ENCODE results near the gene FAM227B. TPM values are rescaled to one million over a fixed set of nuclear protein-coding genes. Genes with fewer than 3 reads are reported as not detected.
A peak's percentile ranks its signal among the peaks of the same experiment; 100 is the strongest.
"Not testable (repeated sequence)": the region's sequence is repeated elsewhere in the genome, so short reads cannot be mapped to it uniquely, and the experiment has no call there.

FAM227B gene
- 4.5 TPM for total RNA-seq

DNA sequence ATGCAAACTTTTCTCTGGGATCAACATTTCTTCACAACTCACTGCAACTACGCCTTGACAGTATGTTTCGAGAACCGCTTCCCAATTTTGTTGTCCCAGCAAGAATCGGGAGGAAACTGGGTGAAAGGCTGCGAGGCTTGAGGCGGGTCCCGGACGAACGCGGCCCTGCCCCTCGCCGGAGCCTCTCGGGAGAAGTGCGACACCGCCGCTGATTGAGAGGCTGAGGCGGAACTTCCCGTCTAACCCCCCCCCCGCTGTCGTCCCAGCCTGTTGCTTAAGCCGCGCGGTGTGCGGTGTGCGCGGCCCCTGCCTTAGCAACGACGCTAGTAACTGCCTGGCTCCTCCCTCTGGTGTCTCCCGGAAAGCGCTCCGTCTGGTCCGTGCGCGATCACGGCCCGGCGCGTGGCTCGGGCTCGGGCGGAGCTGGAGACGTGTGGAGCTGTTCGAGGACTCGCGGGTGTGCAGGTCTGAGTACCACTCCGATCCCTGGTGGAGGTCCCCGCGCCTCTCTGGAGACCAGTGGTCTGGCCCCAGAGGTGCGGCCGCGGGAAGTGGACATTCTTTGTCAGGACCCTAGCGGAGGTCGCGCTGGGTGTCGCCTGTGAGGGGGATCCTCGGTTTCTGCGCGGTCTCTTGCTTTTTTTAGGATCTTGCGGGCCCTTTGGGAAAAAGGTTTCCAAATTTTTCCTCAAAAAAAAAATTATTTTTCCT lies at the start of gene FAM227B, which contains the start of gene DTWD1:
Gene FAM227B, minus strand, starts transcription at position 161 of the 711 bp plus-strand sequence. CDS start 5,647 bp downstream, outside the sequence.
Gene DTWD1, plus strand, starts transcription at position 391 of the 711 bp plus-strand sequence. CDS start 4,120 bp downstream, outside the sequence.
- peaks cover 18% of the 10 kb centered on the region for H3K4me1 ChIP-seq (ENCODE audit: insufficient read depth, low read length)
- H3K4me3 ChIP-seq (ENCODE audit: low read length), result peak within 1 kb of the TSS; percentile 87
- H3K9me3 ChIP-seq (ENCODE audit: low read depth, low read length), result peaks cover 4% of the 10 kb centered on the region
- H3K27me3 ChIP-seq (ENCODE audit: insufficient read depth, low read length), result no peaks in the 10 kb centered on the region

DNA sequence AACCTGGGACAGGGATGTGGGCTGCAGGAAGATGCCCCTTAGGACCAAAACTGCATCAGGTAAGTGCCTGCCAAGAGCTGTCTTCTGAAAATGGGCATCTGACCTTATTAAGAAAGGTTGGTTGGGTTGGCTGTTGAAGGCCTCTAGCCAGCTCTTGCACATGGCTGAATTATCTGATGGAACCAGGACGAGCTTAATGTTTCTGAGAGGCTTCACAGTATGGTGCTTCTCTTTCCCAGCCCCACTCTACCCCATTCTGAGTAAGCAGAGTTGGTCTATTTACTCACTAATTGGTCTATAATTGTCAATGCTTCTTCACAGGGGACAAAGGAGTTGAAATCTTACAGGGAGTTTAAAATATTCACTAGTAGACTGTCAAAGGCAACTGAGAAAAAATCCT lies 48.7 kb upstream of the FAM227B start:
- no peak overlapping the region for H3K4me3 ChIP-seq (ENCODE audit: low read length)

GRCh38 chr15:49666486-49666885 lies 45.9 kb upstream of the FAM227B start:
- not testable (repeated sequence) for H3K9me3 ChIP-seq (ENCODE audit: low read depth, low read length); H3K4me3 ChIP-seq (ENCODE audit: low read length); H3K4me1 ChIP-seq (ENCODE audit: insufficient read depth, low read length); H3K27me3 ChIP-seq (ENCODE audit: insufficient read depth, low read length)

More for the DNA sequence above, 48.7 kb upstream of the FAM227B start:
- H3K27me3 ChIP-seq (ENCODE audit: insufficient read depth, low read length), result no peaks in the 10 kb centered on the region
- H3K4me1 ChIP-seq (ENCODE audit: insufficient read depth, low read length), result no peaks in the 10 kb centered on the region
- H3K9me3 ChIP-seq (ENCODE audit: low read depth, low read length), result no peaks in the 10 kb centered on the region

DNA sequence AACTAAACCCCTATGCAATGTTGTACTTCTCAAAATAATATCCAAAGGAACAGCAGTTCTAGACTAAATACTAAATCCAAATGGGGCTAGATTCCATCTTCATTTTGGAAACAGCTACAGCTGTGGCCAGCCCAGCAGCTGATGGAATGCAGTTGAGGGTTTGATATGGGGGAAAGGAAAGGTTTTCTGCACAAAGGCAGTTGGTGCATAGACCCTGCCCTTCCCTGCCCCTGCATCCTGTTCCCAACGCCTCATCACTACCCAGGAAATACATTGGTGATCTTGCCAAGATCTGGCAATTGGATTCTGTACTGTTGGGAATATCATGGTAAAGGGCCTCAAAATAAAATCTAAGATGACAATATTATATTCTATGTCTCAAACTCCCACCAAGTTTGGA lies 44.1 kb upstream of the FAM227B start:
- Histone ChIP-seq H3K9me3 (ENCODE audit: low read depth, low read length) (no peaks in the 10 kb centered on the region), H3K4me1 (ENCODE audit: insufficient read depth, low read length) (no peaks in the 10 kb centered on the region), H3K4me3 (ENCODE audit: low read length) (no peak overlapping the region), H3K27me3 (ENCODE audit: insufficient read depth, low read length) (no peaks in the 10 kb centered on the region)

GRCh38 chr15:49656734-49657133 lies 36.1 kb upstream of the FAM227B start:
- H3K4me1 ChIP-seq (ENCODE audit: insufficient read depth, low read length), result no peaks in the 10 kb centered on the region
- H3K4me3 ChIP-seq (ENCODE audit: low read length), result no peak overlapping the region
- H3K27me3 ChIP-seq (ENCODE audit: insufficient read depth, low read length), result no peaks in the 10 kb centered on the region
- H3K9me3 ChIP-seq (ENCODE audit: low read depth, low read length), result peaks cover 24% of the 10 kb centered on the region

GRCh38 chr15:49652922-49653321 lies 32.3 kb upstream of the FAM227B start:
- no peak overlapping the region for H3K4me3 ChIP-seq (ENCODE audit: low read length)
- no peaks in the 10 kb centered on the region for H3K4me1 ChIP-seq (ENCODE audit: insufficient read depth, low read length)
- peaks cover 24% of the 10 kb centered on the region for H3K9me3 ChIP-seq (ENCODE audit: low read depth, low read length)
- H3K27me3 ChIP-seq (ENCODE audit: insufficient read depth, low read length), result no peaks in the 10 kb centered on the region

GRCh38 chr15:49650676-49651075 lies 30.1 kb upstream of the FAM227B start:
- Histone ChIP-seq H3K4me3 (ENCODE audit: low read length) (no peak overlapping the region), H3K27me3 (ENCODE audit: insufficient read depth, low read length) (no peaks in the 10 kb centered on the region), H3K9me3 (ENCODE audit: low read depth, low read length) (peaks cover 24% of the 10 kb centered on the region), H3K4me1 (ENCODE audit: insufficient read depth, low read length) (no peaks in the 10 kb centered on the region)

DNA sequence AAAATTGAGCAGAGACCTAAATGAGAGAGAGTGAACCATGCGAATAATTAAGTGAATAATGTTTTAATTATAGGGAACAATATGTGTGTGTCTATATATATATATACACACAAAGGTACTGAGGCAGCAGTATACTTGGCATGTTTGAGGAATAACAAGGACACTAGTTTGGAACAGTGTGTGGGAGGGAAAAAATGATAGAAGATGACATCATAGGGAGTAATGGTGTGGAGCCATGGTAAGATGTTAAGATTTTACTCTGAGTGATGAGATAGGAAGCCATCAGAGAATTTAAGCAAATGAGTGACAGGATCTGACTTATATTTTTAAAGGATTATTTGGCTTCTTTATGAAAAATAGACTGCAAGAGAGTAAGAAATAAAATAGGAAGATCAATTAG lies 29.4 kb upstream of the FAM227B start:
- Histone ChIP-seq H3K4me1 (ENCODE audit: insufficient read depth, low read length) (no peaks in the 10 kb centered on the region), H3K9me3 (ENCODE audit: low read depth, low read length) (peaks cover 24% of the 10 kb centered on the region), H3K27me3 (ENCODE audit: insufficient read depth, low read length) (no peaks in the 10 kb centered on the region), H3K4me3 (ENCODE audit: low read length) (no peak overlapping the region)

- peaks cover under 1% of the 10 kb centered on the region for H3K9me3 ChIP-seq (ENCODE audit: low read depth, low read length)
- no peaks in the 10 kb centered on the region for H3K27me3 ChIP-seq (ENCODE audit: insufficient read depth, low read length)
- no peak overlapping the region for H3K4me3 ChIP-seq (ENCODE audit: low read length)
- H3K4me1 ChIP-seq (ENCODE audit: insufficient read depth, low read length), result no peaks in the 10 kb centered on the region
These were observed 26.3 kb upstream of the FAM227B start for GRCh38 chr15:49646891-49647290.

GRCh38 chr15:49645941-49646340 lies 25.3 kb upstream of the FAM227B start:
- Histone ChIP-seq H3K4me1 (ENCODE audit: insufficient read depth, low read length) (no peaks in the 10 kb centered on the region), H3K9me3 (ENCODE audit: low read depth, low read length) (no peaks in the 10 kb centered on the region), H3K27me3 (ENCODE audit: insufficient read depth, low read length) (no peaks in the 10 kb centered on the region), H3K4me3 (ENCODE audit: low read length) (no peak overlapping the region)

- no peak overlapping the region for H3K4me3 ChIP-seq (ENCODE audit: low read length)
- H3K27me3 ChIP-seq (ENCODE audit: insufficient read depth, low read length), result no peaks in the 10 kb centered on the region
- no peaks in the 10 kb centered on the region for H3K4me1 ChIP-seq (ENCODE audit: insufficient read depth, low read length)
- no peaks in the 10 kb centered on the region for H3K9me3 ChIP-seq (ENCODE audit: low read depth, low read length)
These were observed 24.7 kb upstream of the FAM227B start for GRCh38 chr15:49645277-49645676.

DNA sequence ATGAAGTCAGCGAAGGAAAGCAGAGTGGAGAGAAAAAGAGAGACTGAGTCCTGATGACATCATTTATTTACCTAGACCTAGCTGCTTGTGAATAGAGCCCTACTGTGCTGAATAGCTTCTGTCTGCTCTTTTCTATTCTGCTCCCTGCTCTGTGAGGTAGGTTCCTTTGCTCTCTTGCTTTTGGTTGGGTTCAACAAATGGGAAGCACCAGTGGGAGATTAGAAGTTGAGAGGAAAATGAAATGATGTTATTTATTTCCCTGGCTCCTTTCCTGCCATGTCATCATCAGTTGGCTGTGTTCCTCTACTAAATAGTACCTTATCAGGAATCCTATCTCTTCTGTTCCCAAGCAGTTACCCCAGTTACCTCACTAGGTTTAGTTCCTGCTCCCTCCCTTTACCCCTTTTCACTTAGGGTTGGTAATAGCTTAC lies 23.8 kb upstream of the FAM227B start:
- Histone ChIP-seq H3K27me3 (ENCODE audit: insufficient read depth, low read length) (no peaks in the 10 kb centered on the region), H3K9me3 (ENCODE audit: low read depth, low read length) (no peaks in the 10 kb centered on the region), H3K4me1 (ENCODE audit: insufficient read depth, low read length) (no peaks in the 10 kb centered on the region), H3K4me3 (ENCODE audit: low read length) (no peak overlapping the region)

DNA sequence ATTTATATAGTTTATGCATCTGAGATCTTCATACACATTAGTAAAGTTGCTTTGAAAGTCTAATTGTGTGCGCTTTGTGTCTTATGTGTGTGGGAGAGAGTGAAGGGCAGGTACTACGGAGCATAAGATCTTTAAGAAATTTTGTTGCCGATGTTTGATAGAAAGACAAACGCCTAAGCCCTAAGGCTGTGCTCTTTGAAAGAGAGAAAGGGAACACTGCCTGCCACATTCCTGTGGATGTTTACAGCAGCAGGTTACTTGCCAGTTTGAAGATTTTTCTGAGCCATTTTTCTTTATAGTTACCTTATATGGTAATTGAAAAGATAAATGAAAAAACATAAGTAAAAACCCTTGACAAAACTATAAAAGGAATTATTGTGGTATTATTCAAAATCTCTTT lies 17.2 kb upstream of the FAM227B start:
- Histone ChIP-seq H3K27me3 (ENCODE audit: insufficient read depth, low read length) (no peaks in the 10 kb centered on the region), H3K4me1 (ENCODE audit: insufficient read depth, low read length) (no peaks in the 10 kb centered on the region), H3K4me3 (ENCODE audit: low read length) (no peak overlapping the region), H3K9me3 (ENCODE audit: low read depth, low read length) (no peaks in the 10 kb centered on the region)

DNA sequence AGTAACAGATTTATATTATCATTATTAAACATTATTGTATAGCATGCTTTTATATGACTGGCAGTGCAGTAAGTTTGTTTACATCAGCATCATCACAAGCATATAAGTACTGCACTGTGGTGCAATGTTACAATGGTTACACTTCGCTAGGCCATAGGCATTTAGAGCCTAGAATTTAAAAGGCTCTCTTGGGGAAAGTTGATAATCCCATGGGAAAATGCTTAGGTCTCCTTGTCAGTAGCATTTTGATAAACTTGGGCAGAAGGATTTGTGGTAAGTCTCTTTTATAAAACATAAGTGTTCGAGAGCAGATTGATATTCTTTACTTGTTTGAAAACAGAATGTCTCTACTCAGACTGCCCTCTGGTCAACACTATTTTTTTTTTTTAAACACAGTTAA lies 7.8 kb upstream of the FAM227B start:
- no peaks in the 10 kb centered on the region for H3K27me3 ChIP-seq (ENCODE audit: insufficient read depth, low read length)
- peaks cover 3% of the 10 kb centered on the region for H3K4me1 ChIP-seq (ENCODE audit: insufficient read depth, low read length)
- peaks cover 7% of the 10 kb centered on the region for H3K9me3 ChIP-seq (ENCODE audit: low read depth, low read length)
- H3K4me3 ChIP-seq (ENCODE audit: low read length), result no peak overlapping the region

DNA sequence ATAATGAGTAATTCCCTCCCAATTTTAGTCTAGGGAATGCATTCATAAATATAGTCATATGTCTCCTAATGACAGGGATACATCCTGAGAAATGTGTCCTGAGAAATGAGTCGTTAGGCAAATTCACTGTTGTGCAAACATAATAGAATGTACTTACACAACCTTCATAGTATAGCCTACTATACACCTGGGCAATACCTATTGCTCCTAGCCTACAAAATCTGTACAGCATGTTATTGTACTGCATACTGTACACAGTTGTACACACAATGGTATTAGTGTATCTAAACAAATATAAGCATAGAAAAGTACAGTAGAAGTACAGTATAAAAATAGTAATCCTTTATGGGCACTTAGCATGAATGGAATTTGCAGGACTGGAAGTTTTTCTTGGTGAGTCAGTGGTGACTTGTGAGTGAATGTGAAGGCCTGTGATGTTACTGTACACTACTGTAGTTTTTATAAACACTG lies 6.8 kb upstream of the FAM227B start:
- Histone ChIP-seq H3K4me3 (ENCODE audit: low read length) (no peak overlapping the region), H3K27me3 (ENCODE audit: insufficient read depth, low read length) (no peaks in the 10 kb centered on the region), H3K9me3 (ENCODE audit: low read depth, low read length) (peaks cover 7% of the 10 kb centered on the region), H3K4me1 (ENCODE audit: insufficient read depth, low read length) (peaks cover 7% of the 10 kb centered on the region)

DNA sequence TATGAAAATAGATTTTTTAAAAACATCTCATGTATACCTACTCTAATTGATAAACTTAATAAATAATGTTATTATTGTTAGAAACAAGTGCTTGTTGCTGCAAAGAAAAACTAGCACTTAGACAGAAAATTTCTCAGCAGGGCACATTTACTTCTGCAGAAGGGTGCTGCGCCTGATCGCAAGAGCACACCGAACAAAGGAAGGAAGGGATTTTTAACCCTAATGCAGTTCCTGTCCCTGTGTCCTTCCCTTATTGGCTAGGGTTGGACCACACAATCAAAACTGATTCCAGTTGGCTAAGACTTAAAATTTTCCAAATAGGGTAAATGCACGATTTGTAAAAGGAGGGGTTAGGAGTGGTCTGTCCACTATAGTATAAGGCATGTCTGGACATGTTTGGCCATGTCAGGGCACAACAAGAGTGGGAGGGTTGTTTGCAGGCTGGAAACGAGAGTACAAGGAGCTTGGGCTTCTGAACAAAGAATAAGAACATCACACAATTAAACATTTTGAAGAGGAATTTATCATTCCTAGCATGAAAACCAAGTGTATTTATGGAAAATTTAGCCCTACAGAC lies 4.9 kb upstream of the FAM227B start:
- Histone ChIP-seq H3K27me3 (ENCODE audit: insufficient read depth, low read length) (no peaks in the 10 kb centered on the region), H3K4me1 (ENCODE audit: insufficient read depth, low read length) (peaks cover 18% of the 10 kb centered on the region), H3K4me3 (ENCODE audit: low read length) (no peak overlapping the region), H3K9me3 (ENCODE audit: low read depth, low read length) (peaks cover 7% of the 10 kb centered on the region)
